AG04449 (cell line): Measurements from ENCODE around the gene NUMB.

Source experiments
- CTCF ChIA-PET: fragments of 350-600 bp; formaldehyde crosslinking; extraction: SDS; loops from one replicate; lab custom pipeline; 2021; ENCODE audit warnings: antibody characterized with exemption; lab: Yijun Ruan, JAX
- POLR2A ChIA-PET: fragments of 400-600, 350-600 bp; formaldehyde crosslinking; extraction: SDS; loops from one replicate; lab custom pipeline; 2020; ENCODE audit warnings: antibody characterized with exemption, inconsistent platforms; lab: Yijun Ruan, JAX
- DNase-seq: peaks from one replicate; pipeline ENCODE4 v3.0.0-alpha.2; 2010; ENCODE audit warnings: low read depth, low spot score
- H3K4me3 ChIP-seq: 2 replicates; pipeline ENCODE4 v1.5.1; 2011; ENCODE audit warnings: low read depth, mild to moderate bottlenecking, control low read depth, low read length
- CTCF ChIP-seq: IDR thresholded peaks from one replicate; pipeline ENCODE4 v1.5.1; 2011; ENCODE audit warnings: mild to moderate bottlenecking, moderate library complexity, low read length, control low read depth, inconsistent platforms; ENCODE audit not compliant: insufficient read depth; ENCODE audit errors: missing control alignments

The NUMB gene

GRCh38 chr14:73462815-73463214 lies 4.5 kb upstream of the NUMB start:
- ChIA-PET POLR2A (no interaction called here), CTCF (interaction anchor here (1.1 to 4.8 kb wide), 6 partner anchors 9 to 290 kb away, joined by 3 to 37 read pairs (median 8); no protein-coding TSS in a partner anchor)
- H3K4me3 ChIP-seq: no peak overlapping the region
- no peak for TF ChIP-seq CTCF
- DNase-seq: no peak

GRCh38 chr14:73462048-73462715 lies 3.8 kb upstream of the NUMB start:
- ChIA-PET CTCF (interaction anchor here (1.1 to 4.8 kb wide), 6 partner anchors 10 to 289 kb away, joined by 3 to 37 read pairs (median 8); no protein-coding TSS in a partner anchor), POLR2A (no interaction called here)
- H3K4me3 ChIP-seq: no peak overlapping the region
- no peak for DNase-seq
- no peak for TF ChIP-seq CTCF

- ChIA-PET POLR2A (no interaction called here), CTCF (interaction anchor here (1.3 to 4.8 kb wide), 5 partner anchors 10 to 289 kb away, joined by 3 to 37 read pairs (median 12); no protein-coding TSS in a partner anchor)
- TF ChIP-seq CTCF: no peak
- no peak for DNase-seq
- H3K4me3 ChIP-seq: no peak overlapping the region
Measured at GRCh38 chr14:73461478-73462047, 3.2 kb upstream of the NUMB start.

- H3K4me3 ChIP-seq: no peak overlapping the region
- POLR2A ChIA-PET: no interaction called here
- no peak for DNase-seq
- TF ChIP-seq CTCF: no peak
- CTCF ChIA-PET: interaction anchor here (1.0 to 4.8 kb wide), 3 partner anchors 11 to 170 kb away, joined by 3 to 37 read pairs (median 12); no protein-coding TSS in a partner anchor
Measured at GRCh38 chr14:73460691-73461127, 2.4 kb upstream of the NUMB start.

- no peak for DNase-seq
- ChIA-PET CTCF (interaction anchor here (1.0 to 4.8 kb wide), 4 partner anchors 12 to 171 kb away, joined by 3 to 37 read pairs (median 8); no protein-coding TSS in a partner anchor), POLR2A (no interaction called here)
- no peak for TF ChIP-seq CTCF
- no peak overlapping the region for H3K4me3 ChIP-seq
Measured at GRCh38 chr14:73459959-73460358, 1.6 kb upstream of the NUMB start.

GRCh38 chr14:73457924-73458182 lies 493 bp downstream of the NUMB start:
- no peak for TF ChIP-seq CTCF
- ChIA-PET POLR2A (interaction anchor here (1.4 kb wide), 1 partner anchor 33 kb away, joined by 4 read pairs; the partner anchor contains the start of gene RIOX1), CTCF (interaction anchor here (1.4 to 2.1 kb wide), 3 partner anchors 14 to 163 kb away, joined by 4 to 9 read pairs (median 6); no protein-coding TSS in a partner anchor)
- H3K4me3 ChIP-seq: peak overlapping the region; percentile 79
- DNase-seq: no peak
